ENCODE measurements around the gene ADARB1.

ADARB1 gene

DNA sequence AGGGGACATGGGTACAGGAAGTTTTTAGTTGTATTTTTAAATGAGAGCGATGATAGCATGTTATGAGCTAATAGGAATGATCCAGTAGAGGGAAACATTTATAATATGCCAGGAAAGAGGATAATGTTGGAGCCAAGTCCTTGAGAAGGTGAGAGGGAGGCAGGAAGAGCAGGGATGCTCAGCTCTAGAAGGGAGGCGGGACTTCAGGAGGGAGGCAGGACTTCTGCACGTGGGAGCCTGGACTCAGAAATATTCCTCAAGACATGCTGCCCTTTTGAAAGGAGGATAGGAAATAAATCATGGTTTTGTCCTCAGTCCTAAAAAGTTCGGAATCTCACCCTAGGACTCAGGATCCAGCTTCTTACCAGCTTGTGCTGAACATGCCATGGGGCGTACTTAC is 5.9 kb downstream of the ADARB1 start:
- in situ Hi-C loops (cut with MboI; ENCODE audit: low sequenced_read_pairs, unreplicated experiment) = no loop called here
- no peak for DNase-seq (ENCODE audit: low spot score)

DNA sequence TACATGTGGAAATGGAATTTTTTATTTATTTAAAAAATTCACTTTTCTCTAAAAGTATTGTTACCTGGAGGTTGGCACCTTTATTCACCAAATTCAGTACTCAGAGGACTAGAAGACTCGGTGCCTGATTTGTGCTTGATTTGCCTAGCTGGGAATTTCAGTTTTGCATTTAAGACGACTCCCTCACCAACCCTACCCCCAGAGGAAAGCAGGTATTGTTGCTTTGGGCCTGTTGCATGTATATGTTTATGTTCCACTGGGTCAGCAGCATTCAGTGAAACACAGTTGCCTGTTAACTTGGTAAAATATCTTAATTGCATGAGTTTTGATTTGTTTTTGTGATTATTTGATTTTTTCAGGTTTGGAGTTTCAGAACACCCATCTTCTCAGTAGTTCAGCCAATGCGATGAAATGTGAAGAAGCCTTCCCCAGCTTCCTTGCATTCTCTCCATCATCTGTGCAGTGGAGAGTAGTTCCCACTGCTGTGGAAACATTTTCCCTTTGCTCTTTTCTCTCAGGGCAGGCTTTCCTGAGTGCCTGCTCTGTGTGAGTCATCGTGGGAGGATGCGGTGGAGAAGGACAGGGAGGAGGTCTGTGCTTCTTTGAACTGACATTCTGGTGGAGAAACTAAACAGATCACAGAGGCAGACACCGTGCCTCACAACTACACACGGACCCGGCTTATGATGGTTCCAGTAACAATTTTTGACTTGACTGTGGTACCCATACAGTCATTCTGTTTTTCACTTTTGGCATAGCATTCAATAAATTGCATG is 6.4 kb downstream of the ADARB1 start:
- in situ Hi-C loops (cut with MboI; ENCODE audit: low sequenced_read_pairs, unreplicated experiment) = no loop called here
- no peak for DNase-seq (ENCODE audit: low spot score)
- TF ChIP-seq, protein P1, sequence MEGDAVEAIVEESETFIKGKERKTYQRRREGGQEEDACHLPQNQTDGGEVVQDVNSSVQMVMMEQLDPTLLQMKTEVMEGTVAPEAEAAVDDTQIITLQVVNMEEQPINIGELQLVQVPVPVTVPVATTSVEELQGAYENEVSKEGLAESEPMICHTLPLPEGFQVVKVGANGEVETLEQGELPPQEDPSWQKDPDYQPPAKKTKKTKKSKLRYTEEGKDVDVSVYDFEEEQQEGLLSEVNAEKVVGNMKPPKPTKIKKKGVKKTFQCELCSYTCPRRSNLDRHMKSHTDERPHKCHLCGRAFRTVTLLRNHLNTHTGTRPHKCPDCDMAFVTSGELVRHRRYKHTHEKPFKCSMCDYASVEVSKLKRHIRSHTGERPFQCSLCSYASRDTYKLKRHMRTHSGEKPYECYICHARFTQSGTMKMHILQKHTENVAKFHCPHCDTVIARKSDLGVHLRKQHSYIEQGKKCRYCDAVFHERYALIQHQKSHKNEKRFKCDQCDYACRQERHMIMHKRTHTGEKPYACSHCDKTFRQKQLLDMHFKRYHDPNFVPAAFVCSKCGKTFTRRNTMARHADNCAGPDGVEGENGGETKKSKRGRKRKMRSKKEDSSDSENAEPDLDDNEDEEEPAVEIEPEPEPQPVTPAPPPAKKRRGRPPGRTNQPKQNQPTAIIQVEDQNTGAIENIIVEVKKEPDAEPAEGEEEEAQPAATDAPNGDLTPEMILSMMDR (IDR thresholded peaks at IDR 0.05; ENCODE audit: borderline replicate concordance, control extremely low read depth, extremely low read depth, insufficient read depth, missing control alignments) = no peak

More for the DNA sequence above, 5.9 kb downstream of the ADARB1 start:
- TF ChIP-seq, protein P1 (IDR thresholded peaks at IDR 0.05; ENCODE audit: borderline replicate concordance, control extremely low read depth, extremely low read depth, insufficient read depth, missing control alignments) = no peak

DNA sequence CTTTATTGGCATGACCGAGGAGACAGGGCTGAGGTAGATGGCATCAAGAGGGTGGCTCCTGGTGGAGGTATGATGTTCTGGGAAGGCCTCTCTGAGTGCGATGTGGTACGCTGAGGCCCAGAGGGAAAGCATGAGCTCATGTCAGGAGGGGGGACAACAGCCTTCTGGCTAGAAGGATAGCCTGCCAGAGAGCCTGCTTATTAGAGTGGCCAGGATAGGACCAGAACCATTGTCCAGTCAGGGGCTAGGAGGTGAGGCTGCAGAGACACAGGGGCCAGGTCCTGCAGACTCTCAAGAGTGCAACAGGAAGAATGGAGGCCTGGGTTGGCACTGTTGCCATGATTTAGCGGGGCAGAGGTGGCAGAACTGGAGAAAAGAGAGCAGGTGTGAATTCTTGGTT is 7.3 kb downstream of the ADARB1 start:
- DNase-seq (ENCODE audit: low spot score) = no peak
- in situ Hi-C loops (cut with MboI; ENCODE audit: low sequenced_read_pairs, unreplicated experiment) = no loop called here
- TF ChIP-seq, protein P1 (IDR thresholded peaks at IDR 0.05; ENCODE audit: borderline replicate concordance, control extremely low read depth, extremely low read depth, insufficient read depth, missing control alignments) = no peak

DNA sequence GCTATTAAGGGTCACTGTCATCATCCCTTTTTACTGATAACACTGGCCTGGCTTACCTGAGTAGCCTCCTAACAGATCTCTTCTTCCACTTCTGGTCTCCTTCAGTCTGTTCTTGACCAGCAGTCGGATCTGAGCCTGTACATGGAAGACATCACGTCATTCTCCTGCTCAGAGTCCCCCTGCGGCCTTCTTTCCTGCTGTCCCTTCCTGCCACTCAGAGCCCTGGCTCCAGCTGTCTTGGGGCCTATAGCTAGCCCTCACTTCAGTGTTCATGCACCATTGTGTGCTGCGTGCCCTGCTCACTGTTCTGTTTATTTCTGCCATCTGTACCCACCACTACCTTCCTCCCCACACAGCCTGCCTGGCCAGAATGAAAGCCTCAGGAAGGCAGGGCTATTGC is 8.4 kb downstream of the ADARB1 start:
- TF ChIP-seq, protein P1 (IDR thresholded peaks at IDR 0.05; ENCODE audit: borderline replicate concordance, control extremely low read depth, extremely low read depth, insufficient read depth, missing control alignments) = no peak
- DNase-seq (ENCODE audit: low spot score) = no peak
- in situ Hi-C loops (cut with MboI; ENCODE audit: low sequenced_read_pairs, unreplicated experiment) = no loop called here

DNA sequence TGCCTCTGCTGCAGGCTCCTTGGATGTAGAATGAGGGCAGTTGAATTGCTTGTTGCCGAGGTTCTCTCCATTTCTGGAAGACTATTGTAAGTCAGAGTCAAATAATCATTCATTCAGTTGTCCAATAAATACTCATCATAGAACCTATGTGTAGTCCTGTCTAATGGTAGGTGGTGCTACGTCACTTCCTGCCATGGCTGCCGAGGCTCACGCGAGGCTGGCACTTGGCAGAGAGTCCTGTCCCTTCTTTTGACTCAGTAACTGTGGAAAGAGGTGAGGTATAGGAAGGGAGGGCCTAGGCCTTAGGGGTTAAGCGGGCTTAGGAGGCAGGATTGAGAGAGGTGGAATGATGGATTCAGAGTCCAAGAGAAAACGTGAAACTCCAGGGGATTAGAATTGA is 9.7 kb downstream of the ADARB1 start:
- DNase-seq (ENCODE audit: low spot score) = no peak
- in situ Hi-C loops (cut with MboI; ENCODE audit: low sequenced_read_pairs, unreplicated experiment) = no loop called here
- TF ChIP-seq, protein P1 (IDR thresholded peaks at IDR 0.05; ENCODE audit: borderline replicate concordance, control extremely low read depth, extremely low read depth, insufficient read depth, missing control alignments) = no peak

DNA sequence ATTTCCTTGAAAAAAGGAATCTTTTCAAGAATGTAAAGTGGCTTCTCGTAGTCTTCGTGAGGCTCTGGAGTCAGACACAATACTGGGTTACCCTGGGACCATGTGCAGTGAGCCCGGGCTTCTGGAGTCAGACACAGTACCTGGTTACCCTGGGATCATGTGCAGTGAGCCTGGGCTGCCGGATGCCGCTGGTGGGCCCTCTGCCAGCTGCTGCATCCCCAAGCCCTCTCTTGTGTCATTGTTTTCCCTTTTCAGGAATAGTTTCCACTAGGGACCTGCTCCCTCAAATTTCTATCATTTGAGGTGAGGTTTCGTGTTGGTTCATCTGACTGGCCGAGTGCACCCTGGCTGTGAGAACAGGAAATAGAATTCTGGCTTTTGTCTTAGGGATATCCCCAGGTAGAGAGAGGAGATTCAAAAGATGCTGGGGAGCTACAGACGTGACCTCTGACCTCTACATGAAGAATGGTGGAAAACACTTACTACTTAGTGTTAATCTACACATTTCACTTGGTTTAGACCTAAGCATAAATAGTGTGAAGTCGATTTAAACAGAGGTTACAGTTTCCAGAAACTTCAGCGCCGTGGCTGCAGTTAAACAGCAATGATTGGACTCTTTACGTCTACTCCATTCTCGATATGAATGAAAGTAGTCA is 10.6 kb downstream of the ADARB1 start:
- no peak for DNase-seq (ENCODE audit: low spot score)
- TF ChIP-seq, protein P1 (IDR thresholded peaks at IDR 0.05; ENCODE audit: borderline replicate concordance, control extremely low read depth, extremely low read depth, insufficient read depth, missing control alignments) = no peak
- in situ Hi-C loops (cut with MboI; ENCODE audit: low sequenced_read_pairs, unreplicated experiment) = no loop called here
